Osteocyte (in vitro differentiated cells): ENCODE measurements around the gene TRAF3. TPM values are rescaled to one million over a fixed set of nuclear protein-coding genes. Genes with fewer than 3 reads are reported as not detected.
"Not testable (repeated sequence)": the region's sequence is repeated elsewhere in the genome, so short reads cannot be mapped to it uniquely, and the experiment has no call there.

Experiments
- DNase-seq: peaks from one replicate; pipeline ENCODE4 v3.0.0; 2021; ENCODE audit warnings: mixed read lengths; ENCODE audit not compliant: unreplicated experiment; ENCODE audit errors: extremely low spot score
- H3K27ac Mint-ChIP-seq: one replicate; pipeline ENCODE4 v1.8.0; 2021; ENCODE audit warnings: mild to moderate bottlenecking, mixed read lengths; ENCODE audit not compliant: unreplicated experiment
- H3K27me3 Mint-ChIP-seq: one replicate; pipeline ENCODE4 v1.8.0; 2021; ENCODE audit warnings: mixed read lengths; ENCODE audit not compliant: unreplicated experiment
- H3K36me3 Mint-ChIP-seq: one replicate; pipeline ENCODE4 v1.8.0; 2021; ENCODE audit warnings: mixed read lengths; ENCODE audit not compliant: unreplicated experiment
- H3K4me1 Mint-ChIP-seq: one replicate; pipeline ENCODE4 v1.8.0; 2021; ENCODE audit warnings: mixed read lengths; ENCODE audit not compliant: unreplicated experiment
- H3K4me3 Mint-ChIP-seq: one replicate; pipeline ENCODE4 v1.8.0; 2021; ENCODE audit warnings: mild to moderate bottlenecking, moderate library complexity, mixed read lengths; ENCODE audit not compliant: unreplicated experiment
- H3K9me3 Mint-ChIP-seq: one replicate; pipeline ENCODE4 v1.8.0; 2021; ENCODE audit warnings: mixed read lengths; ENCODE audit not compliant: unreplicated experiment
- CTCF ChIP-seq: fragments of 200-600 bp; sonication (generic); IDR thresholded peaks from 2 replicates; pipeline ENCODE4 v1.5.0; 2021; ENCODE audit warnings: antibody characterized with exemption, mild to moderate bottlenecking, moderate library complexity
- total RNA-seq: library from RNA; stranded (reverse); gene quantifications from 2 replicates; pipeline ENCODE4 v1.2.1, GENCODE V29; 2021

TRAF3 gene
- total RNA-seq, 1 donor from 2014 or later = 15.9 TPM

- Mint-ChIP-seq H3K27me3 (peaks cover 3% of the 10 kb centered on the region), H3K4me1 (no peaks in the 10 kb centered on the region), H3K9me3 (no peaks in the 10 kb centered on the region), H3K27ac (no peak overlapping the region), H3K4me3 (no peak overlapping the region), H3K36me3 (no peaks in the 10 kb centered on the region)
- TF ChIP-seq CTCF = no peak
- DNase-seq = no peak
Measured at GRCh38 chr14:102759456-102760187, 17.6 kb upstream of the TRAF3 start.

- Mint-ChIP-seq H3K4me3 (no peak overlapping the region), H3K27ac (no peak overlapping the region), H3K36me3 (no peaks in the 10 kb centered on the region), H3K9me3 (no peaks in the 10 kb centered on the region), H3K27me3 (peaks cover 3% of the 10 kb centered on the region), H3K4me1 (no peaks in the 10 kb centered on the region)
- DNase-seq = no peak
- TF ChIP-seq CTCF = no peak
Measured at GRCh38 chr14:102760496-102761193, 16.6 kb upstream of the TRAF3 start.

GRCh38 chr14:102761206-102761605, 16.0 kb upstream of the TRAF3 start:
- Mint-ChIP-seq H3K9me3 (no peaks in the 10 kb centered on the region), H3K36me3 (no peaks in the 10 kb centered on the region), H3K27ac (no peak overlapping the region), H3K27me3 (peaks cover 3% of the 10 kb centered on the region), H3K4me1 (no peaks in the 10 kb centered on the region), H3K4me3 (no peak overlapping the region)
- no peak for DNase-seq
- no peak for TF ChIP-seq CTCF

GRCh38 chr14:102764220-102764671, 13.0 kb upstream of the TRAF3 start:
- no peak for DNase-seq
- H3K27me3 Mint-ChIP-seq = peaks cover 3% of the 10 kb centered on the region
- no peak for TF ChIP-seq CTCF
- H3K27ac Mint-ChIP-seq = no peak overlapping the region
- H3K4me1 Mint-ChIP-seq = no peaks in the 10 kb centered on the region
- no peaks in the 10 kb centered on the region for H3K9me3 Mint-ChIP-seq
- H3K4me3 Mint-ChIP-seq = no peak overlapping the region
- H3K36me3 Mint-ChIP-seq = no peaks in the 10 kb centered on the region

GRCh38 chr14:102765770-102766169, 11.5 kb upstream of the TRAF3 start:
- H3K9me3 Mint-ChIP-seq, H3K4me1 Mint-ChIP-seq, H3K4me3 Mint-ChIP-seq, DNase-seq, H3K36me3 Mint-ChIP-seq, H3K27ac Mint-ChIP-seq, H3K27me3 Mint-ChIP-seq: not testable (repeated sequence)
